BE2C (cell line): Measurements from ENCODE around the gene VTA1.
A peak's percentile ranks its signal among the peaks of the same experiment; 100 is the strongest.
"Not testable (repeated sequence)": the region's sequence is repeated elsewhere in the genome, so short reads cannot be mapped to it uniquely, and the experiment has no call there.

ENCODE experiments used
- DNase-seq: peaks from one replicate; pipeline ENCODE4 v3.0.0-alpha.2; 2020
- H3K27me3 ChIP-seq: fragments of 250-450 bp; sonication (Bioruptor Pico); 2 replicates; pipeline ENCODE4 v1.5.1; 2020; ENCODE audit warnings: mild to moderate bottlenecking
- H3K36me3 ChIP-seq: fragments of 250-450 bp; sonication (Bioruptor Pico); 2 replicates; pipeline ENCODE4 v1.5.1; 2020; ENCODE audit warnings: mild to moderate bottlenecking
- H3K4me1 ChIP-seq: fragments of 250-450 bp; sonication (Bioruptor Pico); 2 replicates; pipeline ENCODE4 v1.5.1; 2020
- H3K4me3 ChIP-seq: 2 replicates; pipeline ENCODE4 v1.5.1; 2011; ENCODE audit warnings: low read depth, low read length
- H3K9me3 ChIP-seq: fragments of 250-450 bp; sonication (Bioruptor Pico); 2 replicates; pipeline ENCODE4 v1.5.1; 2020
- CTCF ChIP-seq: IDR thresholded peaks from 2 replicates; pipeline ENCODE4 v1.5.1; 2012; ENCODE audit warnings: mild to moderate bottlenecking, low read depth, low read length

VTA1 gene

GRCh38 chr6:142154336-142154735 lies 7.3 kb downstream of the VTA1 start:
- Histone ChIP-seq H3K9me3 (no peaks in the 10 kb centered on the region), H3K4me3 (no peak overlapping the region), H3K4me1 (no peaks in the 10 kb centered on the region), H3K36me3 (no peaks in the 10 kb centered on the region), H3K27me3 (no peaks in the 10 kb centered on the region)
- TF ChIP-seq CTCF, result no peak
- no peak for DNase-seq

GRCh38 chr6:142155091-142155490 lies 8.0 kb downstream of the VTA1 start:
- no peak for TF ChIP-seq CTCF
- Histone ChIP-seq H3K4me3 (no peak overlapping the region), H3K9me3 (no peaks in the 10 kb centered on the region), H3K4me1 (no peaks in the 10 kb centered on the region), H3K36me3 (no peaks in the 10 kb centered on the region), H3K27me3 (no peaks in the 10 kb centered on the region)
- DNase-seq, result no peak

- Histone ChIP-seq H3K4me1 (no peaks in the 10 kb centered on the region), H3K36me3 (no peaks in the 10 kb centered on the region), H3K27me3 (no peaks in the 10 kb centered on the region), H3K9me3 (no peaks in the 10 kb centered on the region), H3K4me3 (peak overlapping the region; percentile 10; the same call in 1 of the 2 replicates)
- peak; percentile 39; the same call in 1 of the 2 replicates for TF ChIP-seq CTCF
- DNase-seq, result no peak
Observed at GRCh38 chr6:142155895-142156757, 9.1 kb downstream of the VTA1 start.

GRCh38 chr6:142156758-142157068 lies 9.7 kb downstream of the VTA1 start:
- H3K36me3 ChIP-seq, DNase-seq, H3K4me3 ChIP-seq, H3K27me3 ChIP-seq, H3K4me1 ChIP-seq, H3K9me3 ChIP-seq: not testable (repeated sequence)

GRCh38 chr6:142162780-142163179 lies 15.7 kb downstream of the VTA1 start:
- Histone ChIP-seq H3K4me1 (no peaks in the 10 kb centered on the region), H3K9me3 (no peaks in the 10 kb centered on the region), H3K4me3 (no peak overlapping the region), H3K27me3 (no peaks in the 10 kb centered on the region), H3K36me3 (peaks cover 7% of the 10 kb centered on the region; the same call in 1 of the 2 replicates)
- DNase-seq, result no peak
- no peak for TF ChIP-seq CTCF

- H3K4me3 ChIP-seq, result no peak overlapping the region
- DNase-seq, result no peak
- TF ChIP-seq CTCF, result no peak
Observed at GRCh38 chr6:142165227-142165626, 18.2 kb downstream of the VTA1 start.

GRCh38 chr6:142167071-142167470 lies 20.0 kb downstream of the VTA1 start:
- Histone ChIP-seq H3K9me3 (no peaks in the 10 kb centered on the region), H3K36me3 (peaks cover 15% of the 10 kb centered on the region), H3K27me3 (no peaks in the 10 kb centered on the region), H3K4me1 (no peaks in the 10 kb centered on the region), H3K4me3 (no peak overlapping the region)
- no peak for TF ChIP-seq CTCF
- no peak for DNase-seq

More at GRCh38 chr6:142165227-142165626, 18.2 kb downstream of the VTA1 start:
- H3K4me1 ChIP-seq, result no peaks in the 10 kb centered on the region
- H3K9me3 ChIP-seq, result no peaks in the 10 kb centered on the region
- H3K36me3 ChIP-seq, result peaks cover 9% of the 10 kb centered on the region; the same call in 1 of the 2 replicates
- no peaks in the 10 kb centered on the region for H3K27me3 ChIP-seq
